ENCODE data around the gene SHISA2. TPM values are rescaled to one million over a fixed set of nuclear protein-coding genes. Genes with fewer than 3 reads are reported as not detected.
"Not testable (repeated sequence)": the region's sequence is repeated elsewhere in the genome, so short reads cannot be mapped to it uniquely, and the experiment has no call there.

SHISA2 gene
- total RNA-seq, 1 donor from 2014 or later: 34.1 TPM

DNA sequence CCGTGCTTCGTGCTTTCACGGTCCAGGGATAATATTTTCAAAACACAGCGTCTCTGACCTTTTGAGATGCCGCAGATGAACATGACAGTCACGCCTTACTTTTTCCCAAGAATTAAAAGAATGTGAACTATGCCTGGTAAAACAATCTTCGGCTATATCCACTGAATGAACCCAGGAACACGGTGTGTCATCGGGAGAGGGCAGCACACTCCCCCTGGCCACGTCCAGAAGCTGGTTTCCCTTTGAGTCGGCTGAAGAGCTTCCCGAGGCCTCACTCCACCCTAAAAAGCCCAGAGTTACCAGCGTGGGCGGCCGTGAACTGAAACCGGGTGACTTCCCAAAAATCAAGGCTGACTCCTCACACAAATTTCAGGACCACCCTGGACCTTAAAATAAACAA is 22.9 kb upstream of the SHISA2 start:
- TF ChIP-seq, protein P1, sequence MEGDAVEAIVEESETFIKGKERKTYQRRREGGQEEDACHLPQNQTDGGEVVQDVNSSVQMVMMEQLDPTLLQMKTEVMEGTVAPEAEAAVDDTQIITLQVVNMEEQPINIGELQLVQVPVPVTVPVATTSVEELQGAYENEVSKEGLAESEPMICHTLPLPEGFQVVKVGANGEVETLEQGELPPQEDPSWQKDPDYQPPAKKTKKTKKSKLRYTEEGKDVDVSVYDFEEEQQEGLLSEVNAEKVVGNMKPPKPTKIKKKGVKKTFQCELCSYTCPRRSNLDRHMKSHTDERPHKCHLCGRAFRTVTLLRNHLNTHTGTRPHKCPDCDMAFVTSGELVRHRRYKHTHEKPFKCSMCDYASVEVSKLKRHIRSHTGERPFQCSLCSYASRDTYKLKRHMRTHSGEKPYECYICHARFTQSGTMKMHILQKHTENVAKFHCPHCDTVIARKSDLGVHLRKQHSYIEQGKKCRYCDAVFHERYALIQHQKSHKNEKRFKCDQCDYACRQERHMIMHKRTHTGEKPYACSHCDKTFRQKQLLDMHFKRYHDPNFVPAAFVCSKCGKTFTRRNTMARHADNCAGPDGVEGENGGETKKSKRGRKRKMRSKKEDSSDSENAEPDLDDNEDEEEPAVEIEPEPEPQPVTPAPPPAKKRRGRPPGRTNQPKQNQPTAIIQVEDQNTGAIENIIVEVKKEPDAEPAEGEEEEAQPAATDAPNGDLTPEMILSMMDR (IDR thresholded peaks at IDR 0.05; ENCODE audit: partially characterized antibody, unreplicated experiment): no peak
- Mint-ChIP-seq H3K27me3 (ENCODE audit: unreplicated experiment) (peaks cover 4% of the 10 kb centered on the region), H3K9me3 (ENCODE audit: unreplicated experiment) (peaks cover 4% of the 10 kb centered on the region), H3K27ac (ENCODE audit: unreplicated experiment) (no peak overlapping the region), H3K4me1 (ENCODE audit: low read depth, unreplicated experiment) (peaks cover 17% of the 10 kb centered on the region), H3K36me3 (ENCODE audit: unreplicated experiment) (no peaks in the 10 kb centered on the region), H3K4me3 (ENCODE audit: unreplicated experiment) (no peak overlapping the region)
- DNase-seq: no peak

GRCh38 chr13:26072335-26072734 is 20.5 kb upstream of the SHISA2 start:
- not testable (repeated sequence) for H3K36me3 Mint-ChIP-seq (ENCODE audit: unreplicated experiment); H3K27ac Mint-ChIP-seq (ENCODE audit: unreplicated experiment); H3K4me3 Mint-ChIP-seq (ENCODE audit: unreplicated experiment); H3K27me3 Mint-ChIP-seq (ENCODE audit: unreplicated experiment); DNase-seq; H3K9me3 Mint-ChIP-seq (ENCODE audit: unreplicated experiment)
- TF ChIP-seq, protein P1 (IDR thresholded peaks at IDR 0.05; ENCODE audit: partially characterized antibody, unreplicated experiment): peak; percentile 22
- H3K4me1 Mint-ChIP-seq (ENCODE audit: low read depth, unreplicated experiment): peaks cover 19% of the 10 kb centered on the region

DNA sequence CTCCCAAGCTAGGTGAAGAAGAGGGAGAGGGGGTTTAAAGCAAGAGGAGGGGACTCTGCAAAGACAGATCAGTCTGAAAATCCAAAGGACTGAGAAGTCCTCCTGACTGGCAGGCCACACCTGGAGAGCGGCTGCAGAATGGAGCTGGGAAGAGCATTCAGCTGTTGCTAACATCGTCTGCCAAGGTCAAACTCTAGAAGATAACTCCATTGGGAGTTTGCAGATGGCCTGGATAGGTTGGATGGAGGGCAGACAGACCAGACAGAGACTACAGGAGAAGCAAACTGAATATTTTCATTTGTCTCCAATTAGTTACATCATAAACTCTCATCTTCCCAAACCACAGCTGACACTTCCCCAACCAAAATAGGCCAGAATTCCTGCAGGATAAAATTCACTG is 19.9 kb upstream of the SHISA2 start:
- DNase-seq: no peak
- Mint-ChIP-seq H3K4me3 (ENCODE audit: unreplicated experiment) (no peak overlapping the region), H3K27ac (ENCODE audit: unreplicated experiment) (no peak overlapping the region), H3K27me3 (ENCODE audit: unreplicated experiment) (no peaks in the 10 kb centered on the region), H3K36me3 (ENCODE audit: unreplicated experiment) (no peaks in the 10 kb centered on the region), H3K9me3 (ENCODE audit: unreplicated experiment) (peaks cover 3% of the 10 kb centered on the region), H3K4me1 (ENCODE audit: low read depth, unreplicated experiment) (peaks cover 13% of the 10 kb centered on the region)
- TF ChIP-seq, protein P1 (IDR thresholded peaks at IDR 0.05; ENCODE audit: partially characterized antibody, unreplicated experiment): no peak

DNA sequence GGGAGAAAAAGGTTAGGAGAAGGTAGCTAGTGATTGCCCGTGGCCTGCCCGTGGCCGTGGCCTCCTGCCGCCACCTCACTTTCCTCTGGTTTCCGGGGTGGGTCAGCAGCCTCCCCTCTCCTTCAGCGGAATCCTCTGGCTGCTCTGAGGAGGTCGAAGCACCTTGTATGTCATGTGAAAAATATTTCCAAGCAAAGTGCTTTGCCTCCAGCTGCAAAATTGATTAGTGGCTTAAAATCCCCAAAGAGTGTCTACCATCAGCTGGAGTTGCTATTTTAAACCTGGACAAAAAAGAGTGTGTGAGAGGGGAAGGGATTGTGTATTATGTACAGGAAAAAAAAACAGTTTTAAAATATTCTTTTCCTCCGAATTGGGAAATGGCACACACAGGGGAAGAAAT is 17.8 kb upstream of the SHISA2 start:
- not testable (repeated sequence) for H3K9me3 Mint-ChIP-seq (ENCODE audit: unreplicated experiment); H3K36me3 Mint-ChIP-seq (ENCODE audit: unreplicated experiment); DNase-seq; H3K4me3 Mint-ChIP-seq (ENCODE audit: unreplicated experiment); H3K27ac Mint-ChIP-seq (ENCODE audit: unreplicated experiment); H3K27me3 Mint-ChIP-seq (ENCODE audit: unreplicated experiment)
- H3K4me1 Mint-ChIP-seq (ENCODE audit: low read depth, unreplicated experiment): peaks cover 13% of the 10 kb centered on the region

GRCh38 chr13:26068372-26068771 is 16.6 kb upstream of the SHISA2 start:
- not testable (repeated sequence) for H3K27ac Mint-ChIP-seq (ENCODE audit: unreplicated experiment); H3K27me3 Mint-ChIP-seq (ENCODE audit: unreplicated experiment); H3K36me3 Mint-ChIP-seq (ENCODE audit: unreplicated experiment); DNase-seq; H3K9me3 Mint-ChIP-seq (ENCODE audit: unreplicated experiment); H3K4me3 Mint-ChIP-seq (ENCODE audit: unreplicated experiment)
- H3K4me1 Mint-ChIP-seq (ENCODE audit: low read depth, unreplicated experiment): peaks cover 13% of the 10 kb centered on the region

DNA sequence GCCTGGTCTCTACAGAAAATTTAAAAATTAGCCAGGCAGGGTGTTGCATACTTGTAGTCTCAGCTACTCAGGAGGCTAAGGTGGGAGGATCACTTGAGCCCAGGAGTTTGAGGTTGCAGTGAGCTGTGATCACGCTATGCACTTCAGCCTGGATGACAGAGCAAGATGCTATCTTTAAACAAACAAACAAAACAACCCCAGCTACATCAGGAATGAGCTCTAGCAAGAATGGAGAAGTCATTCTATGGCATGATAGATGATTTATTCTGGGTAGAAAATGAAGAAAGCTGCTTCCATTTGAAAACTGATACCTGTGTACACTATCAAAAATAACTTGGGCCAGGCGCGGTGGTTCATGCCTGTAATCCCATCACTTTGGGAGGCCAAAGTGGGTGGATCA is 15.8 kb upstream of the SHISA2 start:
- DNase-seq: no peak
- H3K9me3 Mint-ChIP-seq (ENCODE audit: unreplicated experiment): peaks cover 3% of the 10 kb centered on the region
- no peak overlapping the region for H3K4me3 Mint-ChIP-seq (ENCODE audit: unreplicated experiment)
- H3K27ac Mint-ChIP-seq (ENCODE audit: unreplicated experiment): no peak overlapping the region
- no peaks in the 10 kb centered on the region for H3K36me3 Mint-ChIP-seq (ENCODE audit: unreplicated experiment)
- peaks cover 13% of the 10 kb centered on the region for H3K4me1 Mint-ChIP-seq (ENCODE audit: low read depth, unreplicated experiment)
- TF ChIP-seq, protein P1 (IDR thresholded peaks at IDR 0.05; ENCODE audit: partially characterized antibody, unreplicated experiment): no peak
- H3K27me3 Mint-ChIP-seq (ENCODE audit: unreplicated experiment): no peaks in the 10 kb centered on the region

DNA sequence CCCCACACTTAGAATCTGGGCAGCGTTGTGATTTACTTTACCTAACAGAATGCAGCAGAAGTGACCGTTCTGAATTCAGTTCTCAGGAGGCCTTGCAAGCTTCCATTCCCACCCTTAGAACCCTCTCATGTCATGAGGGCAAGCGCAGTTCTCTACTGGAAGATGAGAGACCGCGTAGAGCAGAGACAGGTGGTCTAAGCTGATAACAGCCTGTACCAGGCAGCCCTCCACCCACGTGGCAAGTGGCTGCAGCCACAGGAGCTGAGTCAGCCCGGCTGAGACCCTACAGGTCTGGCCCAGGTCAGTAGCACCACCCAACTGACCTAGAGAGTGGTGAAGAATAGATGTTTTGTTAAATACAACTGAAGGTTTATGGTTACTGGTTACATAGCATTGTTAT is 14.7 kb upstream of the SHISA2 start:
- H3K4me3 Mint-ChIP-seq (ENCODE audit: unreplicated experiment); DNase-seq; H3K27me3 Mint-ChIP-seq (ENCODE audit: unreplicated experiment); H3K27ac Mint-ChIP-seq (ENCODE audit: unreplicated experiment); H3K36me3 Mint-ChIP-seq (ENCODE audit: unreplicated experiment); H3K4me1 Mint-ChIP-seq (ENCODE audit: low read depth, unreplicated experiment); H3K9me3 Mint-ChIP-seq (ENCODE audit: unreplicated experiment): not testable (repeated sequence)
